AG09319 (cell line): ENCODE data around the gene CLEC16A.

Experiments
- DNase-seq: peaks from one replicate; pipeline ENCODE4 v3.0.0-alpha.2; 2010; ENCODE audit warnings: low read depth; ENCODE audit errors: extremely low read depth
- CTCF ChIP-seq: IDR thresholded peaks from 2 replicates; pipeline ENCODE4 v1.5.1; 2011; ENCODE audit warnings: low read depth, mild to moderate bottlenecking, inconsistent platforms, low read length, moderate library complexity

CLEC16A gene

GRCh38 chr16:11224096-11224893 is 279.9 kb downstream of the CLEC16A start:
- TF ChIP-seq CTCF: no peak
- no peak for DNase-seq

- no peak for TF ChIP-seq CTCF
- no peak for DNase-seq
These were observed 280.7 kb downstream of the CLEC16A start for GRCh38 chr16:11224894-11225676.

GRCh38 chr16:11225677-11226549 is 281.5 kb downstream of the CLEC16A start:
- TF ChIP-seq CTCF: no peak
- DNase-seq: no peak

- DNase-seq: no peak
- TF ChIP-seq CTCF: no peak
These were observed 285.1 kb downstream of the CLEC16A start for GRCh38 chr16:11229432-11229831.

- DNase-seq: no peak
- TF ChIP-seq CTCF: no peak
These were observed 285.5 kb downstream of the CLEC16A start for GRCh38 chr16:11229906-11230305.

- TF ChIP-seq CTCF: no peak
- DNase-seq: no peak
These were observed 287.1 kb downstream of the CLEC16A start for GRCh38 chr16:11231367-11231970.
